Islet precursor cell (in vitro differentiated cells): ENCODE data around the gene CTIF.
"Not testable (repeated sequence)": the region's sequence is repeated elsewhere in the genome, so short reads cannot be mapped to it uniquely, and the experiment has no call there.

Source experiments
- DNase-seq: peaks from one replicate; pipeline ENCODE4 v3.0.0-alpha.2; 2018

The CTIF gene

DNA sequence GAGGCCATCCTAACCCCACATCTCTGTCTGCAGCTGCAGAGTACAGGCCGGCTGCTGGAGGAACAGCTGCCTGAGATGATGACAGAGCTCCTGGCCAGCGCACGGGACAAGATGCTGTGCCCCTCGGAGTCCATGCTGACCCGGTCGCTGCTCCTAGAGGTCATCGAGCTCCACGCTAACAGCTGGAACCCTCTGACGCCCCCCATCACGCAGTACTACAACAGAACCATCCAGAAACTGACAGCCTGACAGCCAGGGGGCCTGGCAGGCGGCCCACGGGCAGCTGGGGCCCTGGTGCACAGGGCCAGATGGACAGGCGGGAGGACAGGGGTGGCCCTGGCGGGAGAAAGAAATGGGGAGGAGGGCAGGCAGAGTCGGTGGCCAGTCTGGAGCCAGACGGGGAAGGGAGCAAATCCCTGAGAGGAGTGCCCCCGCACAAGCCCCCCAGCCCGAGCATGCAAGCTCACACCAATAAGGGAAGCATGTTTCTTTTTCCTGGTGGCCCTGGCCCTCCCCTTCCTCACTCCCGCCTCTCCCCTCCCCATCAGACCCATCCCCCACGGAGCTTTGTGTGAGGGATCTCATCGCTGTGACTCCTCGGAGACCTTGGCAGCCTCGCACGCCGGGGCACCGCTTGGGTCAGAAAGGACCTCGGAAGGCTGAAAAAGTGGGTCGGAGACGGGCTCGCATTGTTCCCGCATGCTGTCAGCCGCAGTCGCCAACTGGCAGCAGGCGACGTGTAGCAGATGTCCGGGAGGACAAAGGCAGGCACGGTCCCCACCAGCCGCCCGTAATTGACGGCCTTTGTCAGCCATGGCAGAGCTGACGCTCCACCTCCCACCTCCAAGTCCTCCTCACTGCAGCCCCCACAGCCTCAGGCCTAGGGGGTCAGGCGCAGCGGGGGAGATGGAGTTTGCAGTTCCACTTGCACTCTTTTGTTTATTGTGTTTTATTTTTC lies 320.8 kb downstream of the CTIF start:
- DNase-seq: peak; percentile 89

- no peak for DNase-seq
These were observed 321.7 kb downstream of the CTIF start for GRCh38 chr18:48860269-48861180.

GRCh38 chr18:48861181-48861708 lies 322.4 kb downstream of the CTIF start:
- DNase-seq: peak; percentile 80

- DNase-seq: no peak
These were observed 323.3 kb downstream of the CTIF start for GRCh38 chr18:48862132-48862531.

- no peak for DNase-seq
These were observed 323.9 kb downstream of the CTIF start for GRCh38 chr18:48862678-48863270.

- DNase-seq: no peak
These were observed 324.7 kb downstream of the CTIF start for GRCh38 chr18:48863432-48864065.

DNA sequence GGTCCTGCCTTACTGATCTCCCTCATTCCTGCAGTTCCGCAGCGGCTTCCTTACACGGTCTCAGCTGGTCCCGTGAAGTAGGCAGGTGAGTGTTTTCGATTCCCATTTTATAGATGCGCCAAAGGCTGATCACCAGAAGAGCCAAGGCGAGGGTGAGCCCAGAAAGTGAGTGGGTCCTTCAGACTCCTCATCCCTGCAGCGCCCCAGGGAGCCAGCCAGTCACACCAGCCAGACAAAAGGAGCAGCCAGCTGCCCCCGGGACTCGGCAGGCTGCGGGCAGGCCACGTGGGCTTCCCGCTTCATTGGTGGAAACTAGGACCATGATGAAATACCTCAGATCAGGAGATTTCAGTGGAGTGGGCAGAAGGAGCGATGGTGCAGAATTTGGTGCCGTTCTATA lies 326.0 kb downstream of the CTIF start:
- no peak for DNase-seq

DNA sequence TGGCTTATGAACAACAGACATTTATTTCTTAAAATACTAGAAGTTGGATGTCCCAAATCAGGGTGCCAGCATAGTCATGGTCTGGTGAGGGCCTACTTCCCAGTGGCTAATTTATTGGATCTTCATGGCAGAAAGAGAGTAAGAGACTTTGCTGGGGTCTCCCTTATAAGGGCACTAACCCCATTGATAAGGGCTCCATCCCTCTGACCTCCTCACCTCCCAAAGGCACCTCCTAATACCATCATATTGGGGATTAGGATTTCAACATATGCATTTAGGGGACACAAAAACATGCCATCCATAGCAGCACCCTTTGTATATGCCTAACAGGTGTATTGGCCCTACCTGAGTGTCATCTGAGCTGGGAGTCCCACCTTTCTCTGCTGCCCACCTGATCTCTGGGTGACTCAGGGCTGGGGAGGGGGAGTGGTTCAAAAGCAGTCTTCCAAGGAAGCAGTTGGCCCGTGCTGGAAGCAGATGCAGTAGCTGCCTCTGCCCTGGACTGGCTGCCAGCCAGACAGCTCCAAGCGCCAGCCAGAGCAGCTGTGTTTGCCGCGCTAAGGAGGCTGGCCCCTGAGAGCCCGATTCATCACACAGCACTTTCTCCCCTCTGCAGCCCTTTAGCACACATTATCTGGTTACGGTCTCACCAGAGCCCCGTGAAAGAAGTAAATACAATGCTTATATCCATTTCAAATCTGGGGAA lies 327.4 kb downstream of the CTIF start:
- DNase-seq: no peak

DNA sequence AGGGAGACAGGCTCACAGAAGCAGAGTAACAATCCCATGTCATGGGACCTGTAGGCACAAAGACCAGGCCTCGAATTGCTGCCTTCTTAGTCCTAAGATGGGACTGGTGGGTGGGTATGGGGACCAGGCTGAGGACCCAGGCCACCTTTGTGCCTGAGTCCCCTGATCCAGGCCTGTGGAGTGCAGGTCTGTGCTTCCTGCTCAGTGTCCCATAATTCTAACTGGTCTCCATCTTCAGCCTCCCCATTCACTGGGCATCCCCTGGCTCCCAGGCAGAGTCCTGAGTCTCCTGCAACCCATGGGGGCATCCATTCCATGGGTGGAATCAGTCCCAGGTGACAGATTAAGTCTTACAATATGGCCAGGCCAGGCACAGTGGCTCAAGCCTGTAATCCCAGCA lies 328.0 kb downstream of the CTIF start:
- DNase-seq: no peak

- no peak for DNase-seq
These were observed 329.1 kb downstream of the CTIF start for GRCh38 chr18:48867978-48868377.

DNA sequence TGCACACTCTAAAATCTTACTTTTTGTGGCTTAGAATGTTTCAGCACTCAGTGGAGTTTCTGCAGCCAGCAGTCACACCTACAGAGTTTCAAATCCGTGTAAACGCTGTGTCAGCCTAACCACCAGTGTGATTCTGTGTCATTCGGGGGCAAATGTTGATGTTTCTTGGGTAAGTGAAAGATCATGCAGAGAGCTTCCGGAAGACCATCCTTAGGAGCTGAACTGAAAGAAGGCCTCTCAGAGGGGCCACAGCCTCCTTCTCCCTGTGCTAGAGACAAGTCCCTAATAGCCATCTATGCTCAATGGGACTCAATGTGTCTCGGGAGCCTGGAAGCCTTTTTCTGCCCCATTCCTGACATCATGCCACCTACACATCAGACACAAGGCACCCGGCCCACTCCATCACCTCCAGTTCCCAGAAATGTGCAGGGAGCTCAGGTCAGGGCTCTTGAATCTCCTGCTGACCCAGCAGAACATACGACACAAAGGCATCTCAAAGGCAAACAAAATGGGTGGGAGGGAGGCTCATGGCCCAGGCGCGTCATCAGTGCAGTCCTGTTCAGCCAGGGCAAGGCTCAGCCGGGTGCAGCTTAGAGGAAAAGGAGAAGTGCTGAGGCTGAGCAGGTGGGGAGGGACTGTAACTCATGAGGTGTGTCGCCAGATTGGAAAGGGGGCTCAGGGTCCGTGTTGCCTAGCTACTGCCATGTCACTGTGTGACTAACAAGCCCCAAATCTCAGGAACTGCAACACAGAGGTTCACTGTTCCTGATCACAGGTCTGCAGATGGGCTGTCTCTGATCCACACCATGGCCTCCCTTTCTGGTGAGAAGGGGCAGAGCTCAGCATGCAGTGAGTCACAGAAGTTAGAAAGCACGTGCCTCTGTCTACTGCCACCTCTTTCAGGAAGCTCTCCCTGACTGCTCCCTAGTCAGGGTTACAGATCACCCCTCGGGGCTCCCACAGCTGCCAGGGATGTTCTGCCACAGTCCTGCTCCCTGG lies 329.9 kb downstream of the CTIF start:
- peak; percentile 73 for DNase-seq

DNA sequence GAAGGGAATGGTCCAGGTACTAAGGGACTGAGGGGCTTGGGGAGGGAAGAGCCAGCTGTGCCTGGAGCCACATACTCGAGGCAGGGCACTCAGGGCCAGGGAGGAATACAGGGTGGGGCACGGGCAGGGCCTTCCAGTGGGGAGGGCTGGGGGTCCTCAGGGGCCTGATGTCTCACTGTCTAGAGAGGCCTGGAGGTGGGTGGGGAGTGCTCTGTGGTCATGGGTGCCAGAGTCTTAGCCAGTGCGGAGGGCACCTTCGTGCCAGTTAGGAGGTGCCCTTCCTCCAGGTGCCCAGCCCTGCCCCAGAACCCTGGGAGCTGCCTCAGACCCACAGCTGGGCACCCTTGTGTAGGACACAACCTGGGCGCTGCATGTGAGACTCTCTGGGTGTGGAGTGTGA lies 330.8 kb downstream of the CTIF start:
- no peak for DNase-seq

GRCh38 chr18:48870926-48871325 lies 332.1 kb downstream of the CTIF start:
- DNase-seq: not testable (repeated sequence)

- DNase-seq: no peak
These were observed 332.7 kb downstream of the CTIF start for GRCh38 chr18:48871391-48872166.

- DNase-seq: no peak
These were observed 333.7 kb downstream of the CTIF start for GRCh38 chr18:48872234-48873145.

DNA sequence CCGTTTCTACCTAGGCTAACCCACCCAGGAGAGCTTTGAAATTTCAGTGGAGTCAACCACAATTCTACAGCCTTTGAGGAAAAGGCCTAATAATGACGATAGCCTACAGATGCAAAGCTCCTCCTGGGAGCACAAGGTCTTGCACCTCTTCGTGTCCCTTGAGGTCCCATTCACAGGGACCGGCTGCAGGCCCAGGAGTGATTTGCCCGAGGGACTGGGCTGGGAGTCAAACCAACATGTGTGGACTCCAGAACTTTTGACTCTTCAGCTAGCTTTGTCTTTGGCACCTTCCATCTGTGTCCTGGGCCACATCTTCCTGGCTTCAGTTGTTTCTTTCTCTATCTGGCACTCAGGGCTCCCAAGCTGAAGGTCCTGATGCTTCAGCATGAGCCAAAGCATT lies 335.4 kb downstream of the CTIF start:
- no peak for DNase-seq

DNA sequence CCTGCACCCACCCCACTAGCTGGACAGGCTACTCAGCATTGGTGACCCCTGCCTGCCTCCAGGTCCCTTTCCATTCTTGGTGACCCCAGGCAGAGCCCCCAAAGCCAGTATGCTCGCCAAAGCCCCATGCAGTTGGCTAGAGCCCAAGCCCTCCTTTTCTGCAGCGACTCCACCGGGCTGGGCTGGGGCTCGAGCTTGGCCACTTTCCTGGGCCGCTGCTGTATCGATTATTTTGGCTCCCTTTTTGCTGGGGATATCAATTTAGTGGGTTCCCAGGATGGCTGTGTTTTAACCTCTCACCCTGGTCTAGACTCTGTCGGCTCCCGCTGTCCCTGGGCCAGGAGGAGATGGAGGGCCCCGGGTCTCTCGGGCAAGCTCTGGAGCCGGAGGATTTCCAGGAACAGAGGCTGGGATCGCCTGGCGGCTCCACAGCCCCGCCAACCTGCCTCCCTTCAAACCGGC lies 335.9 kb downstream of the CTIF start:
- no peak for DNase-seq

DNA sequence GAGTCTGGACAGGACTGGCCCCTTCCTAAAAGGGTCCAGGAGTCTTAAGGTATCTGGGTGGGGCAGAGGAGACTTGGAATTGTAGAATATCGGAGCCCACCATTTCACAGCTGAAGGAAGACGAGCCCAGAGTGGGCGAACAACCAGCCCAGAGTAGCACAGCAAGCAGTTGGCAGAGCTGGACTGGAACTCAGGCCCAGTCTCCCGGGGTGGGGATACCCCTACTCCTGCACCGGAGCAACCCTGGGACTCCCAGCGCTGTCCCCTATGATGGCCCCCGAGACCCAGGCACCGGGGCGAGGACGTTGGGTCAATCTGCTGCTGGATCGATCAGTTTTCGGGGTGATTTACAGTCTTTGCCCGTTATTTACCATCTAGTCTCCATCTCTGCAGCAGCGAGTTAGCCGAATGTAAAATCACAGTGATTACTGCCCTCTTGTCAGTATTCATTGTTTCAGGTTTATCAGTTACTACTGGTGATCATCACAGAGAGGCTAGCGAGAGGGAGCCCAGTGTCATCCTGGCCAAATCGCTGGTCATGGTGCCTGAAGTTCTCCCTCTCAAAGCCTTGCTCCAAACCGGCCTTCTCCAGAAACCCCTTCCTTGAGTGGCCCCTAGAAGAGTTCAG lies 336.6 kb downstream of the CTIF start:
- no peak for DNase-seq
